WTC11 (cell line): ENCODE measurements around the gene ADGRE1.

Source experiments
- ZBTB21 ChIP-seq: sonication (generic); formaldehyde crosslinking; IDR thresholded peaks from 2 replicates; pipeline ENCODE4 v1.8.1; 2023; ENCODE audit warnings: mild to moderate bottlenecking, missing genetic modification reagents, borderline replicate concordance
- ZNF263 ChIP-seq: sonication (generic); formaldehyde crosslinking; IDR thresholded peaks from 2 replicates; pipeline ENCODE4 v1.8.1; 2022; ENCODE audit warnings: low read depth, mild to moderate bottlenecking, moderate library complexity, missing genetic modification reagents
- ZNF416 ChIP-seq: fragments of 250-450 bp; sonication (Bioruptor Pico); IDR thresholded peaks from 2 replicates; pipeline ENCODE4 v1.9.0; 2021; ENCODE audit warnings: mild to moderate bottlenecking, inconsistent platforms
- TF ChIP-seq, protein P1 (sequence below): fragments of 200-600 bp; IDR thresholded peaks from 2 replicates; pipeline ENCODE4 v1.8.0; 2022; ENCODE audit warnings: antibody characterized with exemption

DNA sequence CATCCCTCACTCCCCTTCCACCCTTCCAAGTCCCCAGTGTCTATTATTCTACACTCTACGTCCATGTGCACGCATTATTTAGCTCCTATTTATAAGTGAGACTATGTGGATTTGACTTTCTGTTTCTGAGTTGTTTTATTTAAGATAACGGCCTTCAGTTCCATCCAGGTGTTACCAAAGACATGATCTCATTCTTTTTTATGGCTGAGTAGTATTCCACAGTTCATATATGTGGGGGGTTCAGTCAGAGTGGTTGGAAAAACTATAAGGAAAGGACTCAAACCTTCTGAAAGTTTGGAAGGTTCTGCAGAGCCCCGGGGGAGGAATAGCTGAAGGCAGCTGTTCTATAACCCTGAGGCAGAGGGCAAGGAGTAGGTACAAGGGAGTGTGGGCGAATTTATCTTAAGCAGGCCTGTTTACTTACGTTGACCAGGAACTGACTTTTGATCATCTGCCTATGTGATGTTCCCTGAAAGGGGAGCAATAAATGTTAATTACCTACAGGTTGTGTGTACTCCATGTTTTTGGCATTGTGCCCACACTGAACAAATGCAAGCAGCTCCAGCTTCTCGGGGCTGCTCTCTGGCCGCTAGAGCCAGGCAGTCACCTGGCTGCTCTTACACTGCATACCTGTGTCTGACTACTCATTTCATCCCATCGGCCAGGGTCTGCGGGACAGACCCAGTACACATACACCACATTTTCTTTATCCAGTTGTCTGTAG, 13.5 kb upstream of the ADGRE1 start:
- TF ChIP-seq, protein P1, sequence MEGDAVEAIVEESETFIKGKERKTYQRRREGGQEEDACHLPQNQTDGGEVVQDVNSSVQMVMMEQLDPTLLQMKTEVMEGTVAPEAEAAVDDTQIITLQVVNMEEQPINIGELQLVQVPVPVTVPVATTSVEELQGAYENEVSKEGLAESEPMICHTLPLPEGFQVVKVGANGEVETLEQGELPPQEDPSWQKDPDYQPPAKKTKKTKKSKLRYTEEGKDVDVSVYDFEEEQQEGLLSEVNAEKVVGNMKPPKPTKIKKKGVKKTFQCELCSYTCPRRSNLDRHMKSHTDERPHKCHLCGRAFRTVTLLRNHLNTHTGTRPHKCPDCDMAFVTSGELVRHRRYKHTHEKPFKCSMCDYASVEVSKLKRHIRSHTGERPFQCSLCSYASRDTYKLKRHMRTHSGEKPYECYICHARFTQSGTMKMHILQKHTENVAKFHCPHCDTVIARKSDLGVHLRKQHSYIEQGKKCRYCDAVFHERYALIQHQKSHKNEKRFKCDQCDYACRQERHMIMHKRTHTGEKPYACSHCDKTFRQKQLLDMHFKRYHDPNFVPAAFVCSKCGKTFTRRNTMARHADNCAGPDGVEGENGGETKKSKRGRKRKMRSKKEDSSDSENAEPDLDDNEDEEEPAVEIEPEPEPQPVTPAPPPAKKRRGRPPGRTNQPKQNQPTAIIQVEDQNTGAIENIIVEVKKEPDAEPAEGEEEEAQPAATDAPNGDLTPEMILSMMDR = no peak
- TF ChIP-seq ZNF263 (CRISPR knock-in tag) = no peak
- TF ChIP-seq ZNF416 (CRISPR knock-in tag) = no peak
- no peak for TF ChIP-seq ZBTB21
